CD4-positive, alpha-beta T cell (primary cell): ENCODE results near the gene ISOC2. TPM values are rescaled to one million over a fixed set of nuclear protein-coding genes. Genes with fewer than 3 reads are reported as not detected.

ENCODE experiments used
- ATAC-seq: fragments of 200-7000 bp; cut with Tn5 transposase; one replicate; pipeline ENCODE4 v1.10.0; 2022; ENCODE audit warnings: mild to moderate bottlenecking; ENCODE audit not compliant: poor library complexity
- CTCF ChIA-PET: fragments of 350-600 bp; sonication (Branson Sonifier 250); formaldehyde crosslinking; loops from one replicate; lab custom pipeline; 2021; ENCODE audit warnings: antibody characterized with exemption, inconsistent platforms; lab: Charles Lee
- POLR2A ChIA-PET: fragments of 350-600 bp; sonication (Branson Sonifier 250); formaldehyde crosslinking; loops from one replicate; lab custom pipeline; 2021; ENCODE audit warnings: antibody characterized with exemption, inconsistent platforms; lab: Charles Lee
- DNase-seq, 14 experiments: peaks; one replicate each; pipeline ENCODE4 v3.0.0-alpha.2; 2013 to 2020; ENCODE audit warnings: mixed read lengths in 2 of 14
- H3K27ac ChIP-seq, 2 donors: one replicate each; pipeline versions ENCODE4 v1.5.1 to v1.7.0; 2013; ENCODE audit warnings: low read length in 2 of 2, low read depth in 1 of 2, mild to moderate bottlenecking in 1 of 2
- H3K27me3 ChIP-seq, 2 experiments: 1 replicate in 1 of 2; 2 replicates in 1 of 2; pipeline versions ENCODE4 v1.6.1 to v1.7.0; 2013; ENCODE audit warnings: low read length in 2 of 2, control low read depth in 1 of 2, mild to moderate bottlenecking in 1 of 2, moderate library complexity in 1 of 2; ENCODE audit not compliant: insufficient read depth in 2 of 2, control insufficient read depth in 1 of 2
- H3K36me3 ChIP-seq: one replicate; pipeline ENCODE4 v1.6.1; 2013; ENCODE audit warnings: low read length, control low read depth; ENCODE audit not compliant: insufficient read depth
- H3K4me1 ChIP-seq: one replicate; pipeline ENCODE4 v1.6.1; 2013; ENCODE audit warnings: low read length, control low read depth; ENCODE audit not compliant: insufficient read depth
- H3K4me3 ChIP-seq: one replicate; pipeline ENCODE4 v1.5.1; 2013; ENCODE audit warnings: mild to moderate bottlenecking, low read length, moderate library complexity
- H3K9me3 ChIP-seq, 2 experiments: 1 replicate in 1 of 2; 2 replicates in 1 of 2; pipeline versions ENCODE4 v1.6.1 to v1.7.0; 2013; ENCODE audit warnings: low read length in 2 of 2, mild to moderate bottlenecking in 2 of 2, control low read depth in 1 of 2, moderate library complexity in 1 of 2; ENCODE audit not compliant: control insufficient read depth in 1 of 2, insufficient read depth in 1 of 2
- H3K27ac Mint-ChIP-seq: one replicate; pipeline ENCODE4 v1.8.0; 2020; ENCODE audit warnings: mixed read lengths
- H3K27me3 Mint-ChIP-seq: one replicate; pipeline ENCODE4 v1.8.0; 2021; ENCODE audit warnings: mixed read lengths
- H3K36me3 Mint-ChIP-seq: one replicate; pipeline ENCODE4 v1.8.0; 2021; ENCODE audit warnings: low read depth, mixed read lengths
- H3K4me1 Mint-ChIP-seq: one replicate; pipeline ENCODE4 v1.8.0; 2021; ENCODE audit warnings: low read depth, mixed read lengths
- H3K4me3 Mint-ChIP-seq: one replicate; pipeline ENCODE4 v1.8.0; 2020; ENCODE audit warnings: mild to moderate bottlenecking, mixed read lengths
- H3K9me3 Mint-ChIP-seq: one replicate; pipeline ENCODE4 v1.8.0; 2020; ENCODE audit warnings: mixed read lengths
- intact Hi-C, 2 experiments: fragments of 100-400 bp; cut with DNase I in 1 of 2; cut with micrococcal nuclease in 1 of 2; formaldehyde crosslinking; loops; one replicate each; pipeline versions ENCODE4 v1.15.1 to v1.9.0; 2023 to 2025; cut with DNase I, micrococcal nuclease
- total RNA-seq, 174 experiments: library from RNA in 2 of 174; stranded (reverse) in 2 of 174; gene quantifications; one replicate each; pipeline ENCODE4 v1.2.3 and lab custom pipeline; 2021 to 2026
- TF ChIP-seq, protein P1 (sequence below): fragments of 200-600 bp; IDR thresholded peaks from one replicate; pipeline ENCODE4 v1.8.0; 2022; ENCODE audit warnings: antibody characterized with exemption, mild to moderate bottlenecking

Gene ISOC2
- total RNA-seq, 2 experiments from 2014 or later = 1.5 to 2.2 TPM

DNA sequence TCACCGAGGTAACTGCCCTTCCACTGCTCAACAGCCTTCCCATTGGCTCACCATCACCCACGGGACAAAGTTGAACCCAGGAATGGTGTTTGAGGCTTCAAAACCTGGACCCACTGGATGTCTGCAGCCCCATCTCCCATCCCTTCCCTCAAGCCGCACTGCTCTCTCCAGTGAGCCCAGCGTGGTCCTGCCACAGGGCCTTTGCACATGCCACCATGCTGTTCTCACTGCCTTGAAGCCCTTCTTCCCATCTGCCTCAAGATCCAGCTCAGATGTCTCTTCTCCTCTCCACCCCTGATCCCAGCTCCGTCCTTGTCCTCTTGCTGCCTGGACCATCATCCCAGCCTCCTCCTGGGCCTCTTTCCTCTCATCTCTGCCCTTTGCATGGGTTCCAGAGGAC, 22.4 kb downstream of the ISOC2 start:
- no peak overlapping the region for H3K4me3 ChIP-seq
- H3K27ac ChIP-seq = no peak overlapping the region
- Mint-ChIP-seq H3K4me1 (peaks cover 33% of the 10 kb centered on the region), H3K27me3 (peaks cover 67% of the 10 kb centered on the region), H3K27ac (no peak overlapping the region), H3K4me3 (no peak overlapping the region), H3K9me3 (no peaks in the 10 kb centered on the region), H3K36me3 (no peaks in the 10 kb centered on the region)
- no peaks in the 10 kb centered on the region for H3K36me3 ChIP-seq
- peaks cover 28% of the 10 kb centered on the region for H3K4me1 ChIP-seq
- DNase-seq (no peak), ATAC-seq (no peak)
- peaks cover 0 to 38% of the 10 kb centered on the region in 2 experiments for H3K9me3 ChIP-seq
- ChIA-PET CTCF (no interaction called here), POLR2A (no interaction called here)
- H3K27me3 ChIP-seq = peaks cover 58 to 82% of the 10 kb centered on the region in 2 experiments
- TF ChIP-seq, protein P1, sequence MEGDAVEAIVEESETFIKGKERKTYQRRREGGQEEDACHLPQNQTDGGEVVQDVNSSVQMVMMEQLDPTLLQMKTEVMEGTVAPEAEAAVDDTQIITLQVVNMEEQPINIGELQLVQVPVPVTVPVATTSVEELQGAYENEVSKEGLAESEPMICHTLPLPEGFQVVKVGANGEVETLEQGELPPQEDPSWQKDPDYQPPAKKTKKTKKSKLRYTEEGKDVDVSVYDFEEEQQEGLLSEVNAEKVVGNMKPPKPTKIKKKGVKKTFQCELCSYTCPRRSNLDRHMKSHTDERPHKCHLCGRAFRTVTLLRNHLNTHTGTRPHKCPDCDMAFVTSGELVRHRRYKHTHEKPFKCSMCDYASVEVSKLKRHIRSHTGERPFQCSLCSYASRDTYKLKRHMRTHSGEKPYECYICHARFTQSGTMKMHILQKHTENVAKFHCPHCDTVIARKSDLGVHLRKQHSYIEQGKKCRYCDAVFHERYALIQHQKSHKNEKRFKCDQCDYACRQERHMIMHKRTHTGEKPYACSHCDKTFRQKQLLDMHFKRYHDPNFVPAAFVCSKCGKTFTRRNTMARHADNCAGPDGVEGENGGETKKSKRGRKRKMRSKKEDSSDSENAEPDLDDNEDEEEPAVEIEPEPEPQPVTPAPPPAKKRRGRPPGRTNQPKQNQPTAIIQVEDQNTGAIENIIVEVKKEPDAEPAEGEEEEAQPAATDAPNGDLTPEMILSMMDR = no peak
- intact Hi-C loops = no loop called here

DNA sequence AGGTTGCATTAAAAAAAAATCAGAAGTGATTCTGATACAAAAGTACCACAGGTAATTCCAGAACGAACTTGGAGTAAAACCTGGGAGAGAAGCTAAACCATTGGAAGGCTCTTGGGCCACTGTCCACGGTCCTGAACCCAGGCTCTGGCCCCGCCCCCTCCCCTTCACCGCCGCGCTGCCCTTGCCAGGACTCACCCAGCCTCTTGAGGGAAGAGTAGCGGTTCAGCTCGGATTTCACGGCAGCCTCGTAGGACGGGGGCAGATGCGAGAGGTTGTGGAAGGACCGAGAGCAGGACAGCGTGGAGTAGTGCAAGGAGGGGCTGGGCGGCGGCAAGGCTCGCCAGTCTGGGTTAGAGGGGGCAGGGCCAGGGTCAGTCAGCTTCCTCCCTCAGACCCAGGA, 24.0 kb downstream of the ISOC2 start:
- DNase-seq = peak in 4 of 14 experiments; percentile 8 to 56 (median 42)
- peaks cover 61 to 84% of the 10 kb centered on the region in 2 experiments for H3K27me3 ChIP-seq
- H3K4me3 ChIP-seq = no peak overlapping the region
- POLR2A ChIA-PET = interaction anchor here (0.9 kb wide), 1 partner anchor 48 kb away, joined by 4 read pairs; the partner anchor contains the start of gene NAT14
- Mint-ChIP-seq H3K9me3 (no peaks in the 10 kb centered on the region), H3K27me3 (peaks cover 57% of the 10 kb centered on the region), H3K36me3 (no peaks in the 10 kb centered on the region), H3K27ac (no peak overlapping the region), H3K4me3 (no peak overlapping the region), H3K4me1 (peaks cover 21% of the 10 kb centered on the region)
- H3K9me3 ChIP-seq = peaks cover 0 to 44% of the 10 kb centered on the region in 2 experiments
- CTCF ChIA-PET = no interaction called here
- H3K4me1 ChIP-seq = peaks cover 23% of the 10 kb centered on the region
- H3K36me3 ChIP-seq = no peaks in the 10 kb centered on the region
- ATAC-seq = no peak
- intact Hi-C loops = no loop called here
- no peak overlapping the region for H3K27ac ChIP-seq
- TF ChIP-seq, protein P1 = no peak

DNA sequence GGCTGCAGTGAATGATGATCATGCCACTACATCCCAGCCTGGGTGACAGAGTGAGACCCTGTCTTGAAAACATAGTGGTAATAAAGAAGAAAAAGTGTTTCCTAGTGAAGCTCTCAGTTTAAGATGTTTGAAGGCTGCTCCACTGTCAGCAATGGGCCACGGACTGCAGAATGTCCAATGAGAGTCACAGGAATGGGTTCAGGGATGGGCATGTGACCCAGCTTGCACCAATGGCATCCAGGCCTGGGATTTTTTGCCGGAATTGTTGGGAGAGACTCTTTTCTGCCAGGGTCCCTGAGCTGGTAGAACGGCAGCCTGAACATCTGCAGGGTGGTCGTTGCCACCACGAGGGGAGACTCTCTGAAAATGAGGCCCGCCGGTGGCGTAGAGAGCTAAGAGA, 24.6 kb downstream of the ISOC2 start:
- no peak for ATAC-seq
- Histone ChIP-seq H3K9me3 (peaks cover 0 to 47% of the 10 kb centered on the region in 2 experiments), H3K36me3 (no peaks in the 10 kb centered on the region), H3K27me3 (peaks cover 62 to 87% of the 10 kb centered on the region in 2 experiments), H3K27ac (no peak overlapping the region), H3K4me1 (peaks cover 18% of the 10 kb centered on the region), H3K4me3 (no peak overlapping the region)
- Mint-ChIP-seq H3K27me3 (peaks cover 59% of the 10 kb centered on the region), H3K36me3 (no peaks in the 10 kb centered on the region), H3K4me3 (no peak overlapping the region), H3K4me1 (peaks cover 19% of the 10 kb centered on the region), H3K9me3 (no peaks in the 10 kb centered on the region), H3K27ac (no peak overlapping the region)
- TF ChIP-seq, protein P1 = no peak
- intact Hi-C loops = no loop called here
- POLR2A ChIA-PET = no interaction called here
- CTCF ChIA-PET = no interaction called here
- DNase-seq = no peak
